HG02885 (cell line): ENCODE data around the gene GART.

Experiments
- ATAC-seq: cut with Tn5 transposase; IDR thresholded peaks from one replicate; pipeline ENCODE4 v1.9.1; 2021; ENCODE audit warnings: mild to moderate bottlenecking; ENCODE audit not compliant: unreplicated experiment, poor library complexity

The GART gene

GRCh38 chr21:33554236-33554981 is 12.5 kb upstream of the GART start:
- no peak for ATAC-seq

- ATAC-seq, result no peak
Measured at GRCh38 chr21:33552999-33553598, 11.2 kb upstream of the GART start.

- no peak for ATAC-seq
Measured at GRCh38 chr21:33552093-33552998, 10.4 kb upstream of the GART start.

GRCh38 chr21:33551664-33552063 is 9.7 kb upstream of the GART start:
- ATAC-seq, result no peak

- no peak for ATAC-seq
Measured at GRCh38 chr21:33550772-33551660, 9.1 kb upstream of the GART start.

GRCh38 chr21:33549848-33550771 is 8.2 kb upstream of the GART start:
- ATAC-seq, result no peak

GRCh38 chr21:33546086-33546485 is 4.2 kb upstream of the GART start:
- no peak for ATAC-seq

- ATAC-seq, result no peak
Measured at GRCh38 chr21:33544451-33545195, 2.7 kb upstream of the GART start.

- ATAC-seq, result peak; percentile 18
Measured at GRCh38 chr21:33543505-33544129, 1.7 kb upstream of the GART start.

GRCh38 chr21:33542640-33543504 is 955 bp upstream of the GART start, which contains the start of gene SON:
Gene SON, plus strand, starts transcription at chr21:33543038. Its CDS starts 55 bp downstream, at chr21:33543093.
- peak; percentile 95 for ATAC-seq

GRCh38 chr21:33541105-33541711 is 709 bp downstream of the GART start:
- no peak for ATAC-seq

GRCh38 chr21:33540711-33541104 is 1.2 kb downstream of the GART start:
- no peak for ATAC-seq

GRCh38 chr21:33539616-33540015 is 2.3 kb downstream of the GART start:
- ATAC-seq, result no peak

GRCh38 chr21:33537212-33537611 is 4.7 kb downstream of the GART start:
- ATAC-seq, result no peak

GRCh38 chr21:33531007-33531406 is 10.9 kb downstream of the GART start:
- no peak for ATAC-seq

- no peak for ATAC-seq
Measured at GRCh38 chr21:33522953-33523349, 19.0 kb downstream of the GART start.
